ENCODE data around the gene AVPR2. TPM values are rescaled to one million over a fixed set of nuclear protein-coding genes. Genes with fewer than 3 reads are reported as not detected.

AVPR2 gene
- total and polyA plus RNA-seq, 4 donors: 0.05 TPM; not detected in 3

DNA sequence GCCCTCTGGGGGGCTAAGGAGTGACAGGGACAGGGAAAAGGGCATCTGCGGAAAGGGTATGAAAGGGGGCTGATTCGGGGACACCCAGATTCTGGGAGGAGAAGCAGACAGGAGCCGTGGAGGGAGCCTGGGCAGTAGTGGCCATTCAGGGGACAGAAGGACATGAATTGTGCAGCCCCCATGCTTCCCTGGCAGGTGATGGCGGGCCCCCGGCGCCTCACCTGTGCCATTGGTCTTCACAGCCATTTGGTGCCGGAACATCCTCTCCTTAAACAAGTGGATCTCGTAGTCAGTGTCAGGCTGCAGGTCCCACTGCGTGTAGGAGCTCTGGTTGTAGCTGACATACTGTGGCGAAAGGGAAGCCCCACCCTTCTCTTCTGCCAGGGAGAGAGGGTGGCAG is 40.4 kb upstream of the AVPR2 start:
- Histone ChIP-seq H3K27ac (ENCODE audit: low read depth in 1 of 2, low read length in 2 of 2) (no peak overlapping the region), H3K36me3 (ENCODE audit: control insufficient read depth in 4 of 4, insufficient read depth in 3 of 4, low read depth in 1 of 4, low read length in 3 of 4) (no peaks in the 10 kb centered on the region), H3K9me3 (ENCODE audit: control insufficient read depth in 4 of 4, low read length in 3 of 4) (no peaks in the 10 kb centered on the region), H3K4me1 (ENCODE audit: control insufficient read depth in 4 of 4, insufficient read depth in 4 of 4, low read length in 3 of 4) (no peaks in the 10 kb centered on the region), H3K4me3 (ENCODE audit: low read depth in 1 of 3, low read length in 3 of 3) (no peak overlapping the region), H3K9ac (ENCODE audit: low read depth in 1 of 2, low read length in 2 of 2) (no peak overlapping the region), H3K27me3 (ENCODE audit: control insufficient read depth in 4 of 4, insufficient read depth in 4 of 4, low read length in 3 of 4) (no peaks in the 10 kb centered on the region)
- DNase-seq (ENCODE audit: low spot score): no peak
- WGBS: 88% methylated on average over 10 of the region's 10 CpGs
- TF ChIP-seq YY1 (IDR thresholded peaks at IDR 0.05) (no peak), RXRA (IDR thresholded peaks at IDR 0.05) (no peak), EGR1 (IDR thresholded peaks at IDR 0.05; ENCODE audit: low read depth in 2 of 2) (no peak), JUND (IDR thresholded peaks at IDR 0.05) (no peak), CTCF (IDR thresholded peaks at IDR 0.05; ENCODE audit: low read depth, low read length, missing input control) (no peak)
- TF ChIP-seq, protein P1, sequence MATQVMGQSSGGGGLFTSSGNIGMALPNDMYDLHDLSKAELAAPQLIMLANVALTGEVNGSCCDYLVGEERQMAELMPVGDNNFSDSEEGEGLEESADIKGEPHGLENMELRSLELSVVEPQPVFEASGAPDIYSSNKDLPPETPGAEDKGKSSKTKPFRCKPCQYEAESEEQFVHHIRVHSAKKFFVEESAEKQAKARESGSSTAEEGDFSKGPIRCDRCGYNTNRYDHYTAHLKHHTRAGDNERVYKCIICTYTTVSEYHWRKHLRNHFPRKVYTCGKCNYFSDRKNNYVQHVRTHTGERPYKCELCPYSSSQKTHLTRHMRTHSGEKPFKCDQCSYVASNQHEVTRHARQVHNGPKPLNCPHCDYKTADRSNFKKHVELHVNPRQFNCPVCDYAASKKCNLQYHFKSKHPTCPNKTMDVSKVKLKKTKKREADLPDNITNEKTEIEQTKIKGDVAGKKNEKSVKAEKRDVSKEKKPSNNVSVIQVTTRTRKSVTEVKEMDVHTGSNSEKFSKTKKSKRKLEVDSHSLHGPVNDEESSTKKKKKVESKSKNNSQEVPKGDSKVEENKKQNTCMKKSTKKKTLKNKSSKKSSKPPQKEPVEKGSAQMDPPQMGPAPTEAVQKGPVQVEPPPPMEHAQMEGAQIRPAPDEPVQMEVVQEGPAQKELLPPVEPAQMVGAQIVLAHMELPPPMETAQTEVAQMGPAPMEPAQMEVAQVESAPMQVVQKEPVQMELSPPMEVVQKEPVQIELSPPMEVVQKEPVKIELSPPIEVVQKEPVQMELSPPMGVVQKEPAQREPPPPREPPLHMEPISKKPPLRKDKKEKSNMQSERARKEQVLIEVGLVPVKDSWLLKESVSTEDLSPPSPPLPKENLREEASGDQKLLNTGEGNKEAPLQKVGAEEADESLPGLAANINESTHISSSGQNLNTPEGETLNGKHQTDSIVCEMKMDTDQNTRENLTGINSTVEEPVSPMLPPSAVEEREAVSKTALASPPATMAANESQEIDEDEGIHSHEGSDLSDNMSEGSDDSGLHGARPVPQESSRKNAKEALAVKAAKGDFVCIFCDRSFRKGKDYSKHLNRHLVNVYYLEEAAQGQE (IDR thresholded peaks at IDR 0.05): no peak

DNA sequence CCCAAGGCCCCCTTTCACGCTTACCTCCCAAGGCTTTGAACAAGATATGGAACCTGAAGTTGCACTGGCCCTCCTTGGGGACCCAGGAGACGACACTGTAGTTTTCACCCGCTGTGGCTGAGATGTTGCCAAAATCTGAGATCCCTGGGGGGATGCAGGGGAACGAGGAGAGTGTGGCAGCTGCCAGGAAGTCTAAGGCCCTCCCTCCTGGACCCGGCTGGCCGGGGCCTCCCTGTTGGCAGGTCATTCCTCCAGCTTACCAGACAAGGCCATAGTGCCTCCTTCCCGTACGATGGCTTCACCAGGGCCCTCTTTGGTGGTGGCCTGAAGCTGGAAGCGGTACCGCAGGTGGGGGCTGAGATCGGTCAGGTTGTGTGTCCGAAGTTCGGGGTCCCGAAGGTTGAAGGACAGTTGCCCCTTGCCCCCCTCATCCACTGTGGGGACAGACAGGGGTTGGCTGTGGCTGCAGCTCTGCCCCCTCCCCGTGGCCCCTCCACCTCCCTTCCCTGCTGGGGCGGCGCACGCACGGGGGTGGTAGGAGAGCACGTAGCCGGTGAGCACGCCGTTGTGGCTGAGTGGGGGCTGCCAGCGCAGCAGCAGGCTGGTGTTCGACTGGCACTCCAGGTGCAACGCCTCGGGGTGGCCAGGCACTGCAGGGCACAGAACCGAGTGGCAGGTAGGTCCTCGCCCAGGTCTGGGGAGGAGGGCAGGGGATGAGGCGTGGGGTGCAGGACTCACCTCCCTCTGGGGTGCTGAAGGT is 39.7 kb upstream of the AVPR2 start:
- DNase-seq (ENCODE audit: low spot score): no peak
- Histone ChIP-seq H3K9me3 (ENCODE audit: control insufficient read depth in 4 of 4, low read length in 3 of 4) (no peaks in the 10 kb centered on the region), H3K4me3 (ENCODE audit: low read depth in 1 of 3, low read length in 3 of 3) (no peak overlapping the region), H3K27ac (ENCODE audit: low read depth in 1 of 2, low read length in 2 of 2) (no peak overlapping the region), H3K9ac (ENCODE audit: low read depth in 1 of 2, low read length in 2 of 2) (no peak overlapping the region), H3K36me3 (ENCODE audit: control insufficient read depth in 4 of 4, insufficient read depth in 3 of 4, low read depth in 1 of 4, low read length in 3 of 4) (no peaks in the 10 kb centered on the region), H3K27me3 (ENCODE audit: control insufficient read depth in 4 of 4, insufficient read depth in 4 of 4, low read length in 3 of 4) (no peaks in the 10 kb centered on the region), H3K4me1 (ENCODE audit: control insufficient read depth in 4 of 4, insufficient read depth in 4 of 4, low read length in 3 of 4) (no peaks in the 10 kb centered on the region)
- 82% methylated on average over 30 of the region's 30 CpGs for WGBS
- no peak for TF ChIP-seq YY1 (IDR thresholded peaks at IDR 0.05)
- TF ChIP-seq FOXA1 (IDR thresholded peaks at IDR 0.05): no peak
- no peak for TF ChIP-seq JUND (IDR thresholded peaks at IDR 0.05)

GRCh38 chrX:153865321-153865580 is 39.2 kb upstream of the AVPR2 start:
- Histone ChIP-seq H3K9ac (ENCODE audit: low read depth in 1 of 2, low read length in 2 of 2) (no peak overlapping the region), H3K36me3 (ENCODE audit: control insufficient read depth in 4 of 4, insufficient read depth in 3 of 4, low read depth in 1 of 4, low read length in 3 of 4) (no peaks in the 10 kb centered on the region), H3K4me3 (ENCODE audit: low read depth in 1 of 3, low read length in 3 of 3) (no peak overlapping the region), H3K27ac (ENCODE audit: low read depth in 1 of 2, low read length in 2 of 2) (no peak overlapping the region), H3K4me1 (ENCODE audit: control insufficient read depth in 4 of 4, insufficient read depth in 4 of 4, low read length in 3 of 4) (no peaks in the 10 kb centered on the region), H3K9me3 (ENCODE audit: control insufficient read depth in 4 of 4, low read length in 3 of 4) (no peaks in the 10 kb centered on the region), H3K27me3 (ENCODE audit: control insufficient read depth in 4 of 4, insufficient read depth in 4 of 4, low read length in 3 of 4) (no peaks in the 10 kb centered on the region)
- no peak for DNase-seq (ENCODE audit: low spot score)
- 86% methylated on average over 11 of the region's 11 CpGs for WGBS
- TF ChIP-seq NR2F2 (IDR thresholded peaks at IDR 0.05): no peak
- TF ChIP-seq YY1 (IDR thresholded peaks at IDR 0.05): no peak
- TF ChIP-seq, protein P2, sequence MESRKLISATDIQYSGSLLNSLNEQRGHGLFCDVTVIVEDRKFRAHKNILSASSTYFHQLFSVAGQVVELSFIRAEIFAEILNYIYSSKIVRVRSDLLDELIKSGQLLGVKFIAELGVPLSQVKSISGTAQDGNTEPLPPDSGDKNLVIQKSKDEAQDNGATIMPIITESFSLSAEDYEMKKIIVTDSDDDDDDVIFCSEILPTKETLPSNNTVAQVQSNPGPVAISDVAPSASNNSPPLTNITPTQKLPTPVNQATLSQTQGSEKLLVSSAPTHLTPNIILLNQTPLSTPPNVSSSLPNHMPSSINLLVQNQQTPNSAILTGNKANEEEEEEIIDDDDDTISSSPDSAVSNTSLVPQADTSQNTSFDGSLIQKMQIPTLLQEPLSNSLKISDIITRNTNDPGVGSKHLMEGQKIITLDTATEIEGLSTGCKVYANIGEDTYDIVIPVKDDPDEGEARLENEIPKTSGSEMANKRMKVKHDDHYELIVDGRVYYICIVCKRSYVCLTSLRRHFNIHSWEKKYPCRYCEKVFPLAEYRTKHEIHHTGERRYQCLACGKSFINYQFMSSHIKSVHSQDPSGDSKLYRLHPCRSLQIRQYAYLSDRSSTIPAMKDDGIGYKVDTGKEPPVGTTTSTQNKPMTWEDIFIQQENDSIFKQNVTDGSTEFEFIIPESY (IDR thresholded peaks at IDR 0.05): no peak
- TF ChIP-seq CTCF (IDR thresholded peaks at IDR 0.05; ENCODE audit: low read depth, low read length, missing input control): no peak
- no peak for TF ChIP-seq EGR1 (IDR thresholded peaks at IDR 0.05; ENCODE audit: low read depth in 2 of 2)
- TF ChIP-seq FOXA1 (IDR thresholded peaks at IDR 0.05): no peak
- no peak for TF ChIP-seq TAF1 (conservative IDR thresholded peaks at IDR 0.05)
- TF ChIP-seq MAX (IDR thresholded peaks at IDR 0.05): no peak
- no peak for TF ChIP-seq RAD21 (IDR thresholded peaks at IDR 0.05)
- TF ChIP-seq JUND (IDR thresholded peaks at IDR 0.05): no peak
- TF ChIP-seq SP1 (IDR thresholded peaks at IDR 0.05): no peak
- TF ChIP-seq RXRA (IDR thresholded peaks at IDR 0.05): no peak
- no peak for TF ChIP-seq HNF4A (conservative IDR thresholded peaks at IDR 0.05)
